K562 (cell line): ENCODE results near the gene SCGB1A1. TPM values are rescaled to one million over a fixed set of nuclear protein-coding genes. Genes with fewer than 3 reads are reported as not detected.

Source experiments
- ATAC-seq: fragments of 200-7000 bp; cut with Tn5 transposase; 3 replicates; pipeline ENCODE4 v1.9.1; 2020; ENCODE audit warnings: moderate library complexity
- BruUV-seq: library from RNA; stranded (reverse); fragments of 400-500 nt; replicated peaks from 2 replicates; lab custom pipeline; 2021; lab: Mats Ljungman, UMichigan
- CTCF ChIA-PET: fragments of 300-600 bp; formaldehyde crosslinking; extraction: SDS; loops from one replicate; lab custom pipeline; 2021; ENCODE audit warnings: low intra/inter-chr PET ratio; lab: Yijun Ruan, JAX
- POLR2A ChIA-PET: fragments of 300-600, 350-650 bp; sonication (Branson Sonifier 250); formaldehyde crosslinking; extraction: SDS; loops from one replicate; lab custom pipeline; 2021; ENCODE audit warnings: antibody characterized with exemption, inconsistent platforms; lab: Yijun Ruan, JAX
- DNase-seq, 4 experiments: peaks; one replicate each; pipeline versions ENCODE4 v3.0.0 to v3.0.0-alpha.2; 2011 to 2018; ENCODE audit warnings: low spot score in 3 of 4, mixed read lengths in 3 of 4; ENCODE audit errors: extremely low read depth in 1 of 4
- FAIRE-seq: peaks from 2 replicates; lab custom pipeline; 2011; peaks lifted over from hg19 to GRCh38; lab: Jason Lieb, UNC
- H2AFZ ChIP-seq: 2 replicates; pipeline ENCODE4 v1.6.0; 2011; ENCODE audit warnings: low read depth, low read length, control low read depth, inconsistent platforms
- H3K27ac ChIP-seq: fragments of 200-600 bp; 3 replicates; pipeline ENCODE4 v1.8.0; 2011; ENCODE audit warnings: low read depth, mild to moderate bottlenecking, control low read depth, inconsistent platforms, low read length, moderate library complexity, mixed read lengths; ENCODE audit errors: extremely low read depth
- H3K27me3 ChIP-seq, 2 experiments: fragments of 300-600 bp in 1 of 2; 2 replicates in 1 of 2; 3 replicates in 1 of 2; pipeline versions ENCODE4 v1.6.0 to v1.8.0; 2011; ENCODE audit warnings: inconsistent platforms in 2 of 2, low read length in 2 of 2, mild to moderate bottlenecking in 1 of 2, mixed read lengths in 1 of 2, moderate library complexity in 1 of 2; ENCODE audit not compliant: control insufficient read depth in 2 of 2, insufficient read depth in 2 of 2
- H3K36me3 ChIP-seq: fragments of 300-600 bp; 3 replicates; pipeline ENCODE4 v1.8.0; 2011; ENCODE audit warnings: mild to moderate bottlenecking, low read length, inconsistent platforms; ENCODE audit not compliant: control insufficient read depth, insufficient read depth
- H3K4me1 ChIP-seq, 2 experiments: fragments of 200-600 bp in 1 of 2; replicated peaks in 1 of 2; 2 replicates in 1 of 2; 3 replicates in 1 of 2; pipeline versions ENCODE4 v1.5.1 to v1.8.0; 2011; ENCODE audit warnings: inconsistent platforms in 2 of 2, low read length in 2 of 2, mild to moderate bottlenecking in 1 of 2, mixed read lengths in 1 of 2, moderate library complexity in 1 of 2; ENCODE audit not compliant: control insufficient read depth in 2 of 2, insufficient read depth in 2 of 2
- H3K4me2 ChIP-seq: 2 replicates; pipeline ENCODE4 v1.6.1; 2011; ENCODE audit warnings: low read length, control low read depth, inconsistent platforms, mixed read lengths; ENCODE audit not compliant: insufficient read depth
- H3K4me3 ChIP-seq: fragments of 200-600 bp; sonication (generic), shearing (Covaris generic); 2 replicates; pipeline ENCODE4 v1.5.1; 2016; ENCODE audit warnings: control low read depth, inconsistent platforms
- H3K79me2 ChIP-seq: fragments of 200-600 bp; 3 replicates; pipeline ENCODE4 v1.8.0; 2011; ENCODE audit warnings: low read length, inconsistent platforms; ENCODE audit not compliant: control insufficient read depth, insufficient read depth
- H3K9ac ChIP-seq, 2 experiments: 2 replicates each; pipeline versions ENCODE4 v1.6.0 to v1.6.1; 2011; ENCODE audit warnings: low read depth in 2 of 2, low read length in 2 of 2, control low read depth in 1 of 2, inconsistent platforms in 1 of 2, mild to moderate bottlenecking in 1 of 2, mixed read lengths in 1 of 2; ENCODE audit not compliant: insufficient read depth in 1 of 2
- H3K9me1 ChIP-seq: one replicate; pipeline ENCODE4 v1.6.0; 2011; ENCODE audit warnings: inconsistent platforms, mild to moderate bottlenecking, low read length, moderate library complexity; ENCODE audit not compliant: control insufficient read depth, insufficient read depth
- H3K9me3 ChIP-seq: replicated peaks from 2 replicates; pipeline ENCODE4 v1.5.1; 2011; ENCODE audit warnings: low read depth, low read length, inconsistent platforms; ENCODE audit not compliant: control insufficient read depth, insufficient read depth
- H4K20me1 ChIP-seq: replicated peaks from 2 replicates; pipeline ENCODE4 v1.6.1; 2011; ENCODE audit warnings: low read length, inconsistent platforms, mixed read lengths; ENCODE audit not compliant: control insufficient read depth, insufficient read depth
- DACH1 ChIP-seq: fragments of 450-650 bp; IDR thresholded peaks from 2 replicates; pipeline ENCODE4 v1.6.1; 2018; ENCODE audit not compliant: partially characterized antibody
- HNRNPLL ChIP-seq: fragments of 200-400 bp; formaldehyde crosslinking; IDR thresholded peaks from 2 replicates; pipeline ENCODE4 v1.6.1; 2017; ENCODE audit warnings: low read length, low read depth, mild to moderate bottlenecking; ENCODE audit not compliant: poor library complexity, severe bottlenecking
- KDM1A ChIP-seq, 2 experiments: fragments of 450-650 bp; IDR thresholded peaks; 2 replicates each; pipeline ENCODE4 v1.6.1; 2016; ENCODE audit warnings: mild to moderate bottlenecking in 2 of 2
- POLR3A ChIP-seq: IDR thresholded peaks from 2 replicates; pipeline ENCODE4 v1.6.1; 2011; ENCODE audit warnings: borderline replicate concordance, mild to moderate bottlenecking, moderate library complexity; ENCODE audit not compliant: insufficient read length, insufficient read depth; ENCODE audit errors: extremely low read depth
- SNRNP70 ChIP-seq: fragments of 200-400 bp; formaldehyde crosslinking; optimal IDR thresholded peaks from 2 replicates; pipeline ENCODE3; 2017; ENCODE audit warnings: low read depth, low read length
- TAL1 ChIP-seq: fragments of 450-650 bp; IDR thresholded peaks from 2 replicates; pipeline ENCODE4 v1.6.1; 2016; ENCODE audit warnings: mild to moderate bottlenecking
- ZNF316 ChIP-seq: fragments of 450-650 bp; IDR thresholded peaks from 2 replicates; pipeline ENCODE4 v1.6.1; 2016
- WGBS: fragments of 100-300 bp; shearing (Covaris generic); methylation state at CpG from one replicate; pipeline ENCODE4 v1.1.6; 2016; ENCODE audit warnings: low coverage, mixed read lengths; ENCODE audit not compliant: insufficient coverage; ENCODE audit errors: missing lambda C conversion rate; 5-methylcytosine and 5-hydroxymethylcytosine counted together
- in situ Hi-C: fragments of 300-500 bp; cut with MboI; formaldehyde crosslinking; loops from 4 replicates; pipeline ENCODE4 v1.15.0; 2018; ENCODE audit warnings: inconsistent platforms, mixed read lengths
- intact Hi-C: fragments of 100-400 bp; cut with micrococcal nuclease; formaldehyde crosslinking; loops from 2 replicates; pipeline ENCODE4 v1.14.2; 2022
- polyA plus RNA-seq, 8 experiments: library from polyadenylated mRNA; depleted of rRNA in 4 of 8; stranded (reverse) in 5 of 8; unstranded in 3 of 8; fragments of >200 nt; fragmentation: Nextera tagmentation in 2 of 8; fragmentation: Illumina TruSeq in 1 of 8; extraction: Ambion mirVana in 2 of 8; extraction: Trizol in 1 of 8; gene quantifications; 2 replicates each; pipeline versions ENCODE4 v1.2.1 to v1.2.3, GENCODE V29; 2011 to 2014; ENCODE audit warnings: inconsistent platforms in 1 of 8, missing spikeins in 1 of 8
- total RNA-seq, 7 experiments: library from RNA; depleted of rRNA in 6 of 7; stranded (reverse); fragments of >200 nt in 6 of 7; fragmentation: Illumina TruSeq in 2 of 7; extraction: Trizol in 2 of 7; gene quantifications; 2 replicates each; pipeline versions ENCODE4 v1.2.1 to v1.2.3, GENCODE V29; 2011 to 2021; ENCODE audit warnings: low replicate concordance in 1 of 7
- TF ChIP-seq, protein P1 (sequence below): fragments of 450-650 bp; IDR thresholded peaks from 2 replicates; pipeline ENCODE4 v1.6.1; 2016; ENCODE audit warnings: antibody characterized with exemption
- TF ChIP-seq, protein P2 (sequence below): fragments of 450-650 bp; formaldehyde crosslinking; IDR thresholded peaks from 2 replicates; pipeline ENCODE4 v1.4.0; 2020; ENCODE audit warnings: mild to moderate bottlenecking, moderate library complexity
- TF ChIP-seq, protein P3 (sequence below): fragments of 450-650 bp; IDR thresholded peaks from 2 replicates; pipeline ENCODE4 v1.6.1; 2017; ENCODE audit warnings: antibody characterized with exemption, mild to moderate bottlenecking
- TF ChIP-seq, protein P4 (sequence below): fragments of 450-650 bp; conservative IDR thresholded peaks from 2 replicates; pipeline ENCODE4 v1.6.1; 2016; ENCODE audit warnings: missing genetic modification characterization, low read depth, mild to moderate bottlenecking, missing compliant biosample characterization, moderate library complexity
- TF ChIP-seq, protein P5 (sequence below), 2 experiments: fragments of 450-650 bp in 1 of 2; sonication (generic) in 1 of 2; formaldehyde crosslinking in 1 of 2; IDR thresholded peaks in 1 of 2; conservative IDR thresholded peaks in 1 of 2; 2 replicates each; pipeline versions ENCODE4 v1.6.1 to v1.8.1; 2016 to 2023; ENCODE audit warnings: mild to moderate bottlenecking in 2 of 2, moderate library complexity in 2 of 2, inconsistent platforms in 1 of 2, missing genetic modification reagents in 1 of 2

The SCGB1A1 gene
- total and polyA plus RNA-seq, 9 of the 15 experiments (the other 6 are each of a cell fraction or from before 2014, with no cell fraction given) = 0.55 TPM; not detected in 8

DNA sequence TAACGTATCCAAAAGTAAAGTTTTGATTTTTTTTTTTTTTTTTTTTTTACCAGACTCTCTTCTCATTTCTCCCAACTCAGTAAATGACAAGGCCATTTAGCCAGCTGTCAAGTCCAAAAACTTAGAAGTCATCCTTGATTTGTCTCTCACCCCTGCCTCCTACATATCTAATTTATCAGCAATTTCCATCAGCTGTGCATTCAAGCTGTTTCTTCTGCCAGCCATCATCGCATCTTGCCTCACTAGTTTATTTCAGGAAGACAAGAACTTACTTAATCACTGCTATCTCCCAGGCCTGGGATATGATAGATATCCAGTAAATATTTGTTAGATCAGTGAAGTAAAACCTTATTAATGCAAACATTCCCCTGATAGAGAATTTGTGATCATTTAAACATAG lies 47.6 kb downstream of the SCGB1A1 start:
- no peak overlapping the region for H3K4me3 ChIP-seq
- in situ Hi-C loops (no loop called here), intact Hi-C loops (no loop called here)
- no peaks in the 10 kb centered on the region for H3K79me2 ChIP-seq
- no peak overlapping the region for H3K4me2 ChIP-seq
- peak in 2 of 4 experiments; percentile 47 to 59 for DNase-seq
- POLR2A ChIA-PET = interaction anchor here (0.6 to 2.3 kb wide), 4 partner anchors 8 to 21 kb away, joined by 3 to 11 read pairs (median 4); no protein-coding TSS in a partner anchor
- H3K4me1 ChIP-seq = peaks cover 50 to 58% of the 10 kb centered on the region in 2 experiments
- no peaks in the 10 kb centered on the region for H4K20me1 ChIP-seq
- 21% methylated on average over 2 of the region's 2 CpGs for WGBS
- CTCF ChIA-PET = no interaction called here
- H3K9ac ChIP-seq = no peak overlapping the region
- no peaks in the 10 kb centered on the region for H3K9me1 ChIP-seq
- no peak overlapping the region; the same call in 1 of the 2 replicates for H2AFZ ChIP-seq
- no peak for ATAC-seq
- no peaks in the 10 kb centered on the region for H3K36me3 ChIP-seq
- no peak for FAIRE-seq
- peak overlapping the region; percentile 13; the same call in 1 of the 3 replicates for H3K27ac ChIP-seq
- H3K9me3 ChIP-seq = no peaks in the 10 kb centered on the region
- no peaks in the 10 kb centered on the region for H3K27me3 ChIP-seq
- BruUV-seq = no TSS peak
- TF ChIP-seq TAL1 = peak; percentile 23; the same call in 1 of the 2 replicates
- TF ChIP-seq, protein P1, sequence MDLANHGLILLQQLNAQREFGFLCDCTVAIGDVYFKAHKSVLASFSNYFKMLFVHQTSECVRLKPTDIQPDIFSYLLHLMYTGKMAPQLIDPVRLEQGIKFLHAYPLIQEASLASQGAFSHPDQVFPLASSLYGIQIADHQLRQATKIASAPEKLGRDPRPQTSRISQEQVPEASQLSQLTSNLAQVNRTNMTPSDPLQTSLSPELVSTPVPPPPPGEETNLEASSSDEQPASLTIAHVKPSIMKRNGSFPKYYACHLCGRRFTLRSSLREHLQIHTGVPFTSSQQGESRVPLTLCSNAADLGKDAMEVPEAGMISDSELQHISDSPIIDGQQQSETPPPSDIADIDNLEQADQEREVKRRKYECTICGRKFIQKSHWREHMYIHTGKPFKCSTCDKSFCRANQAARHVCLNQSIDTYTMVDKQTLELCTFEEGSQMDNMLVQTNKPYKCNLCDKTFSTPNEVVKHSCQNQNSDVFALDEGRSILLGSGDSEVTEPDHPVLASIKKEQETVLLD = 0 out of 2 replicates have a peak, but pooled peaks have one; percentile 30
- 0 out of 4 replicates have a peak, but pooled peaks of 1 of the 2 experiments have one; percentile 8 for TF ChIP-seq KDM1A (IDR thresholded peaks at IDR 0.05)
- TF ChIP-seq, protein P2, sequence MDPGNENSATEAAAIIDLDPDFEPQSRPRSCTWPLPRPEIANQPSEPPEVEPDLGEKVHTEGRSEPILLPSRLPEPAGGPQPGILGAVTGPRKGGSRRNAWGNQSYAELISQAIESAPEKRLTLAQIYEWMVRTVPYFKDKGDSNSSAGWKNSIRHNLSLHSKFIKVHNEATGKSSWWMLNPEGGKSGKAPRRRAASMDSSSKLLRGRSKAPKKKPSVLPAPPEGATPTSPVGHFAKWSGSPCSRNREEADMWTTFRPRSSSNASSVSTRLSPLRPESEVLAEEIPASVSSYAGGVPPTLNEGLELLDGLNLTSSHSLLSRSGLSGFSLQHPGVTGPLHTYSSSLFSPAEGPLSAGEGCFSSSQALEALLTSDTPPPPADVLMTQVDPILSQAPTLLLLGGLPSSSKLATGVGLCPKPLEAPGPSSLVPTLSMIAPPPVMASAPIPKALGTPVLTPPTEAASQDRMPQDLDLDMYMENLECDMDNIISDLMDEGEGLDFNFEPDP (CRISPR knock-in tag) = no peak
- TF ChIP-seq, protein P3, sequence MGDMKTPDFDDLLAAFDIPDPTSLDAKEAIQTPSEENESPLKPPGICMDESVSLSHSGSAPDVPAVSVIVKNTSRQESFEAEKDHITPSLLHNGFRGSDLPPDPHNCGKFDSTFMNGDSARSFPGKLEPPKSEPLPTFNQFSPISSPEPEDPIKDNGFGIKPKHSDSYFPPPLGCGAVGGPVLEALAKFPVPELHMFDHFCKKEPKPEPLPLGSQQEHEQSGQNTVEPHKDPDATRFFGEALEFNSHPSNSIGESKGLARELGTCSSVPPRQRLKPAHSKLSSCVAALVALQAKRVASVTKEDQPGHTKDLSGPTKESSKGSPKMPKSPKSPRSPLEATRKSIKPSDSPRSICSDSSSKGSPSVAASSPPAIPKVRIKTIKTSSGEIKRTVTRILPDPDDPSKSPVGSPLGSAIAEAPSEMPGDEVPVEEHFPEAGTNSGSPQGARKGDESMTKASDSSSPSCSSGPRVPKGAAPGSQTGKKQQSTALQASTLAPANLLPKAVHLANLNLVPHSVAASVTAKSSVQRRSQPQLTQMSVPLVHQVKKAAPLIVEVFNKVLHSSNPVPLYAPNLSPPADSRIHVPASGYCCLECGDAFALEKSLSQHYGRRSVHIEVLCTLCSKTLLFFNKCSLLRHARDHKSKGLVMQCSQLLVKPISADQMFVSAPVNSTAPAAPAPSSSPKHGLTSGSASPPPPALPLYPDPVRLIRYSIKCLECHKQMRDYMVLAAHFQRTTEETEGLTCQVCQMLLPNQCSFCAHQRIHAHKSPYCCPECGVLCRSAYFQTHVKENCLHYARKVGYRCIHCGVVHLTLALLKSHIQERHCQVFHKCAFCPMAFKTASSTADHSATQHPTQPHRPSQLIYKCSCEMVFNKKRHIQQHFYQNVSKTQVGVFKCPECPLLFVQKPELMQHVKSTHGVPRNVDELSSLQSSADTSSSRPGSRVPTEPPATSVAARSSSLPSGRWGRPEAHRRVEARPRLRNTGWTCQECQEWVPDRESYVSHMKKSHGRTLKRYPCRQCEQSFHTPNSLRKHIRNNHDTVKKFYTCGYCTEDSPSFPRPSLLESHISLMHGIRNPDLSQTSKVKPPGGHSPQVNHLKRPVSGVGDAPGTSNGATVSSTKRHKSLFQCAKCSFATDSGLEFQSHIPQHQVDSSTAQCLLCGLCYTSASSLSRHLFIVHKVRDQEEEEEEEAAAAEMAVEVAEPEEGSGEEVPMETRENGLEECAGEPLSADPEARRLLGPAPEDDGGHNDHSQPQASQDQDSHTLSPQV = 0 out of 2 replicates have a peak, but pooled peaks have one; percentile 51
- TF ChIP-seq POLR3A = no peak
- no peak for TF ChIP-seq SNRNP70
- TF ChIP-seq, protein P4, sequence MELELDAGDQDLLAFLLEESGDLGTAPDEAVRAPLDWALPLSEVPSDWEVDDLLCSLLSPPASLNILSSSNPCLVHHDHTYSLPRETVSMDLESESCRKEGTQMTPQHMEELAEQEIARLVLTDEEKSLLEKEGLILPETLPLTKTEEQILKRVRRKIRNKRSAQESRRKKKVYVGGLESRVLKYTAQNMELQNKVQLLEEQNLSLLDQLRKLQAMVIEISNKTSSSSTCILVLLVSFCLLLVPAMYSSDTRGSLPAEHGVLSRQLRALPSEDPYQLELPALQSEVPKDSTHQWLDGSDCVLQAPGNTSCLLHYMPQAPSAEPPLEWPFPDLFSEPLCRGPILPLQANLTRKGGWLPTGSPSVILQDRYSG = no peak
- TF ChIP-seq DACH1 = peak; percentile 64
- peak; percentile 76; the same call in 1 of the 2 replicates for TF ChIP-seq ZNF316
- TF ChIP-seq, protein P5, sequence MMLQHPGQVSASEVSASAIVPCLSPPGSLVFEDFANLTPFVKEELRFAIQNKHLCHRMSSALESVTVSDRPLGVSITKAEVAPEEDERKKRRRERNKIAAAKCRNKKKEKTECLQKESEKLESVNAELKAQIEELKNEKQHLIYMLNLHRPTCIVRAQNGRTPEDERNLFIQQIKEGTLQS (IDR thresholded peaks at IDR 0.05) = no peak; the same call in 1 of the 2 replicates
- TF ChIP-seq, protein P5 (CRISPR knock-in tag; conservative IDR thresholded peaks at IDR 0.05) = no peak
- TF ChIP-seq HNRNPLL = no peak
